HG03196 (cell line): ENCODE results near the gene KRTAP6-1.

Source experiments
- ATAC-seq: cut with Tn5 transposase; IDR thresholded peaks from one replicate; pipeline ENCODE4 v1.9.1; 2021; ENCODE audit not compliant: unreplicated experiment

KRTAP6-1 gene

DNA sequence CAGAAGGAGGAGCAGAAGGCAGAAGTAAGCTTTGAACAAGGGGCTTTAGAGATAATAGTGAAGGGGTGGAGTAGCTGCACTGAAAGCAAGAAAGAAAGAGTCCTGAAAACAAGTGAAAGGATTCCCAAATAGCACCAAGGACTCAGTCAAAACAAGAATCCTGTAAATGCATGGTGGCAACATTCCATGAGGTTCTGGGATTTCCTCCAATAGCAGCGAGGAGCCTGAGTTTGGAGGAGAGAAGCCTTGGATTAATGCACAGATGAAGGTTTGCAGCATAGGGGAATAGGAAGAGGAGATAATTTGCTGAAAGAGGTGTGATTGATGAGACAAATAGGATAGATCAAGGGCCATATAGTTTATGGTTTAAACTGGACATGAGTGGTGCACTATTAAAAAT is 34.4 kb downstream of the KRTAP6-1 start:
- ATAC-seq, result no peak

DNA sequence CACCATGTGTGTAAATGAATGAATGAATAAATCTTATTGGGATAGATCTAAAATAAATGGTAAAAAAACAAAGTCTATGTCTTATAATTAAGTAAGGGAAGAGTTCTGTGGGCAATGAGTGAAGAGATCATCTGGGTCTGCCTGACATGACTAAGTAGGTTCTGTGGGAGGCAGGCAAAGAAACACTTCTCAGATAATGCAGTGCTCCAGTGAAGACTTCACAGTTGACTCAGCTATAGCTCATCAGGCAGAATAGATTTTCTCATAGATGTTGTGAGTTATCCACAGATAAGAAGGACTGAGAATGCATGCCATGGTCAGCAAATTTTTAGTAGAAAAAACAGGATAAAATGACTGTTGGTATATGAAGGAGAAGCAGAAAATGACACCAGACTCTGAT is 36.0 kb downstream of the KRTAP6-1 start:
- ATAC-seq, result no peak

DNA sequence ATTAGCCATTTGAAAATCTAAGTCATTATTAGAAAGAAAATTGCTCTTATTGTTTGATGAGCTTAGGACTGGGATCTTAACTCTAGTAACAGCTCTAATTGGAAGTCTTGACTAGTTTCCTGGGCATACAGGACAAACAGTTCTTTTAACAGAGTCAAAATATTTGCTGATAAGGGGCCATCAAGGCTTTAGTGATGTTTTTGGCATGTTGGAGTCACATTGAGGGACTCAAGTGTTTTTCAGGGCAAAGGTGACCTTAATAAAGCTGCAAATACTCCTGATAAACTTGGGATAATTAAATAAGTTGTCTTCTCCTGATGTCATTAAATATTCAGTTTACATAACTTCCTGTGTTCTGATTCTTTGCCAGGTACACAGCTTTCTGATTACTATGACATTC is 46.1 kb downstream of the KRTAP6-1 start:
- no peak for ATAC-seq

DNA sequence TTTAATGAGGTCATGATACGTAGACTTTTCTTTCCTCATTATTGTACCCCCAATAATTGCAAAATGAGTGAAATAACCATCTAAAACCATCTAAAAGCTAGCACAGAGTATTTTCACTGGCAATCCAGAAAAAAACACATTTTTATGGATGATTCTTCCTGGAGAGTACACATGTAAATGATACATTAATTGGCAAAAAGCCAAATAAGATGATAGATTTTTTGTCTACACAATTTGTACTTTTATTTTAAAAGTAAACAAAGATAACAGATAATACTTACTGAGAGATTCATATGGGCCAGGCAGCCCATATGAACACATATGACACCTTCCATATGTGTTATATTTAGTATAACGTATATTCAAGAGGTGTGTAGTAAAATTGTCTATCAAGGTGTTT is 50.1 kb downstream of the KRTAP6-1 start:
- ATAC-seq, result no peak
